Effector memory CD8-positive, alpha-beta T cell (primary cell): Measurements from ENCODE around the gene ASPSCR1.

Source experiments
- ATAC-seq: fragments of 150-1000 bp; cut with Tn5 transposase; replicated peaks from 2 replicates; pipeline ENCODE4 v1.10.0; 2021; ENCODE audit warnings: mild to moderate bottlenecking, moderate library complexity
- DNase-seq, 3 experiments: peaks; one replicate each; pipeline ENCODE4 v3.0.0; 2021
- H3K27ac Mint-ChIP-seq, 2 donors: one replicate each; pipeline ENCODE4 v1.8.0; 2022; ENCODE audit warnings: mild to moderate bottlenecking in 2 of 2, mixed read lengths in 2 of 2, moderate library complexity in 2 of 2
- H3K27me3 Mint-ChIP-seq, 2 donors: one replicate each; pipeline ENCODE4 v1.8.0; 2022; ENCODE audit warnings: mixed read lengths in 2 of 2
- H3K36me3 Mint-ChIP-seq: one replicate; pipeline ENCODE4 v1.8.0; 2022; ENCODE audit warnings: mild to moderate bottlenecking, moderate library complexity, mixed read lengths; ENCODE audit not compliant: insufficient read depth
- H3K4me1 Mint-ChIP-seq, 2 donors: one replicate each; pipeline ENCODE4 v1.8.0; 2022; ENCODE audit warnings: low read depth in 2 of 2, mixed read lengths in 2 of 2
- H3K4me3 Mint-ChIP-seq, 2 donors: one replicate each; pipeline ENCODE4 v1.8.0; 2022; ENCODE audit warnings: mild to moderate bottlenecking in 2 of 2, mixed read lengths in 2 of 2, moderate library complexity in 2 of 2
- H3K9me3 Mint-ChIP-seq, 2 donors: one replicate each; pipeline ENCODE4 v1.8.0; 2022; ENCODE audit warnings: mixed read lengths in 2 of 2

ASPSCR1 gene

DNA sequence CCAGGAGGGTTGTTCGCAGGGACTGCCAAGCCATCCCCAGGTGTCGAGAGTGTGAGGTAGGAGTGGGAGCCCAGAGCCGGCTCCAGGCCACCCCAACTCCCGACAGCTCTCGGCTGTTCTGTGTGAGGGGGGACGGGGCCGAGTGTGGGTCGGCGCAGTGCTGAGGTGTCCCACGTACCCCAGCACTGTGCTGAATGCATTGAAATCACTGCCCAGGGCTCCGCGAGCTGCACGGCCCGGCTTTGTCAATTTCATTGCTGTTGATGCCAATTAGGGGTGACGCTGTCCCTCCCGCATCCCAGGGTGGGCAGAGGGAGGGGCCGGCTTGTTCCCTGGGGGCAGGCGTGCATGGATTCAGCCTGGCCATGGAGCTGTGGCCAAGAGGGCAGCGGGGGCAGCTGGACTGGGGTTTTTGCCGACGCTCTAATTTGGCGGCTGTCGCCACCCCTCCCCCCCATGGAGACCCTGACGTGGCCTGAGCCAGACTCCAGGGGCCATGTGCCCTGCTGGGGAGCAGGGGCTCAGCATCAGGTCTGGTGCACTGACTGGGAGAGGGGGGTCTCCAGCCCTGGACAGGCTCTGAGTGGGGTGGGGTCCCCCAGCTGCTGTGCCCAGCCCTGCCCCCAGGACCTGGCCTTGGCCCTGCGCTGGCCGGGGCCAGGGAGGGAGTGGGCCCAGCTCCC, 31.0 kb downstream of the ASPSCR1 start:
- no peak overlapping the region for H3K27ac Mint-ChIP-seq
- H3K4me1 Mint-ChIP-seq = peaks cover 3% of the 10 kb centered on the region in 2 donors
- H3K4me3 Mint-ChIP-seq = no peak overlapping the region
- ATAC-seq = no peak
- H3K27me3 Mint-ChIP-seq = no peaks in the 10 kb centered on the region
- no peaks in the 10 kb centered on the region for H3K36me3 Mint-ChIP-seq
- DNase-seq = no peak
- no peaks in the 10 kb centered on the region for H3K9me3 Mint-ChIP-seq

DNA sequence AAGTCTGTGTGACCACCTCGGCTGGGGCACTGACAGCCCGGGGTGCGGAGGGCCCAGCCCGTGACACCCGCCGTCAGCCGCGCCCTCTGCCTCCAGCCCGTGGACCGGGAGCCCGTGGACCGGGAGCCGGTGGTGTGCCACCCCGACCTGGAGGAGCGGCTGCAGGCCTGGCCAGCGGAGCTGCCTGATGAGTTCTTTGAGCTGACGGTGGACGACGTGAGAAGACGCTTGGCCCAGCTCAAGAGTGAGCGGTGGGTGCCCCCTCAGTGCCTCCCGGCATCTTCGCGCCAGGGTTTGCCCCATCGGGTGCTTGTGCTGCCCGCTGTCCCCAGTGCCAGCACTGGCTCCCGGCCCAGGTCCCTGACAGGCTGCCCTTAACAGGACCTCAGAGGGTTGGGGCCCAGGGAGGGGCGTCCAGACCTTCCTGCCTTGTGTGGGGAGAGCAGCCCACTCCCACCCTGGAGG, 31.5 kb downstream of the ASPSCR1 start:
- ATAC-seq (no peak), DNase-seq (no peak)
- peaks cover 3% of the 10 kb centered on the region in 2 donors for H3K4me1 Mint-ChIP-seq
- H3K9me3 Mint-ChIP-seq = no peaks in the 10 kb centered on the region
- H3K36me3 Mint-ChIP-seq = no peaks in the 10 kb centered on the region
- no peak overlapping the region for H3K4me3 Mint-ChIP-seq
- no peaks in the 10 kb centered on the region for H3K27me3 Mint-ChIP-seq
- peak overlapping the region; percentile 19 to 29 for H3K27ac Mint-ChIP-seq

DNA sequence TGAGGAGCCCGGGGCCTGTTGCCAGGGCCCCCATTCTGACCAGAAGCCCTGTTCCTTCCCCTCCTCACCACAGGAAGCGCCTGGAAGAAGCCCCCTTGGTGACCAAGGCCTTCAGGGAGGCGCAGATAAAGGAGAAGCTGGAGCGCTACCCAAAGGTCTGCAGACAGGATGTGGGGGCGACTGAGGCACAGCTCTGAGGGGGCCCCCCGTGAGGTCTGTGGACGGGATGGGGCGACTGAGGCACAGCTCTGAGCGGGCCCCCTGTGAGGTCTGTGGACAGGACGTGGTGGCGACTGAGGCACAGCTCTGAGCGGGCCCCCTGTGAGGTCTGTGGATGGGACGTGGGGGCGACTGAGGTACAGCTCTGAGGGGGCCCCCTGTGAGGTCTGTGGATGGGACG, 32.0 kb downstream of the ASPSCR1 start:
- H3K27ac Mint-ChIP-seq = peak overlapping the region; percentile 19 to 29
- no peak for ATAC-seq

DNA sequence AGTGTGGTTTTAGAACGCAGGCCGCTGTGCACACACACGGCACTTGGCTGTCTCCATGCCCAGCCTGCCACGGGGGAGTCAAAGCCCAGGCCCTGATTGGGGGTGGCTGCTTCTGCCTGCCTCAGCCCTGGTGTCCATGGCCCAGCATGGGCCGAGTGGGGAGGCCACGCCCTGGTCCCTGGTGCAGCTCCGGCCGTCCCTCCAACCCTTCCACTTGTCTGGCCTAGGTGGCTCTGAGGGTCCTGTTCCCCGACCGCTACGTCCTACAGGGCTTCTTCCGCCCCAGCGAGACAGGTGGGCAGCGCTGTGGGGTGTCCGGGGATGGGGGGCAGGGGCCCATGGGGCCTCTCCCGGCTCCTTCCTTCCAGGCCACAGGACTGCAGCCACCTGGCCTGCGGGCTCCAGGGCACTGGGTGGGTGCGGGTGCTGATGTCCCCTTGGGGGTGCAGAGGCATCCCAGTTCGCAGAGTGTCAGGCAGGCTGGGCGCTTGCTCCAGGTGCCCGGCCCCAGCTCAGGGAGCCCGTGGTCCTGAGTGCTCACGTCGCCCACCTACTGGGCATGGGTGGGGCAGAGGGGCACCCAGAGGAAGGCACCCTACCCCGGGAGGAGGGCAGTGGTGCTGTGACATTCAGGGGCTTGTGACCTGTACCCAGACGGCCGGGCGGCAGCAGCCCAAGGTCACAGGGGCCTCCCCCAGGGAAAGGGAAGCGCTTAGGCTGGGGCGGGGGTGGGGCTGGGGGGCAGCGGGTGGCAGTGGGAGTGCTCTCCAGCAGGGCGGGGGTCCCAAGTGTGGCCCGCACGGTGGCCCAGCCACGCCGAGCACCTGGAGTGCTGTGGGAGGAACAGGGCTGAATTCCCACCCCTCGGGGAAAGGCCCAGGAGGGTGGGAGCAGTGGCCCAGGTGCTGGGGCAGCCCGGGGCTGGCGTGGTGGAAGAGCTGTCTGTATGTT, 33.4 kb downstream of the ASPSCR1 start:
- Mint-ChIP-seq H3K36me3 (no peaks in the 10 kb centered on the region), H3K9me3 (no peaks in the 10 kb centered on the region), H3K27me3 (no peaks in the 10 kb centered on the region), H3K4me1 (peaks cover 2 to 3% of the 10 kb centered on the region in 2 donors), H3K27ac (no peak overlapping the region), H3K4me3 (no peak overlapping the region)
- ATAC-seq (no peak), DNase-seq (no peak)

More for the DNA sequence above, 32.0 kb downstream of the ASPSCR1 start:
- no peaks in the 10 kb centered on the region for H3K36me3 Mint-ChIP-seq
- no peak overlapping the region for H3K4me3 Mint-ChIP-seq
- no peaks in the 10 kb centered on the region for H3K27me3 Mint-ChIP-seq
- peaks cover 3% of the 10 kb centered on the region in 2 donors for H3K4me1 Mint-ChIP-seq
- no peak for DNase-seq
- H3K9me3 Mint-ChIP-seq = no peaks in the 10 kb centered on the region

DNA sequence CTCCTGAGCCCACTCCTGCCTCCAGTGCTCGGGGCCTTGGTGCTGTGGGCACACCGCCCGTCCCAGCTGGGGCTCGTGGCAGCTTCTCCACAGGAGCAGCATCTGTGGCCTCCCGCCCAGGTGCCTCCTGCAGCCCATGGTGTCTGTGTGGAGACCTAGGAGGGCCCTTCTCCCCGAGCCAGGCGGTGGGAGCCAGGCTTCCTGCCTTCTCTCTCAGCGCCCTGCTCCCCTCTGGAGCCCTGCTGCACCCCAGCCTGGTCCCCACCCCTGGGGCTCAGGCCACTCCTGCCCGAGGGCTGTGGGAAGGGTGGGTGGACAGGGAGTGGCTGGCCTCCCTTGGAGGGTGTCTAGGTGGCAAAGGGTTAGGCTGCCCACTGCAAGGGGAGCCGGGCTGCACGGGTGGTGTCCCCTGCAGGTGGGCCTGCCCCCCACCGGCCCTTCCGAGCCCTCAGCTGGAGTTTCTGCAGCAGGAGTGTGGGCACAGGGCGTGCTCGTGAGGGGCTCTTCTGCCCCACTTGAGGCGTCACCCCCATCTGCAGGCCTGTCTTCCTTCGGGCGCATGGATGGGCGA, 34.3 kb downstream of the ASPSCR1 start:
- Mint-ChIP-seq H3K27me3 (no peaks in the 10 kb centered on the region), H3K36me3 (no peaks in the 10 kb centered on the region), H3K4me3 (no peak overlapping the region), H3K4me1 (no peaks in the 10 kb centered on the region), H3K9me3 (no peaks in the 10 kb centered on the region), H3K27ac (no peak overlapping the region)
- ATAC-seq = no peak
- DNase-seq = no peak

DNA sequence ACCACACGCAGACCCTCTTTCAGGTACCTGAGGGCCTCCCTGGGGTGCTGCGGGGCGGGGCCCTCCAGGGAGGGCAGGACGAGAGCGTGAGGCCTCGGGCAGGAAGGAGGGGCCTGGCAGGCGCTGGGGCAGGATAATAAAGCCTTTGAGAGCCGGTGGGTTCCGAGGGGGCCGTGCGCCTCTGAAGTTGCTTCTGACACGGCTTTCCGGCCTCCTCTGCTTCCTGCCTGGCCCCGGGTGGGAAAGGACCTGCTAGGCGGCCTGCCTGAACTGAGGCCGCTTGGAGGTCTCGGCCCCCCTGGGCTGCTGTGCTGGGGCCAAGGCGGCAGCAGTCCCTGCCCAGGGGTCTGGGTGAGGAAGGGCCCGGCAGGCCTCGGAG, 34.8 kb downstream of the ASPSCR1 start:
- H3K4me1 Mint-ChIP-seq = no peaks in the 10 kb centered on the region
- no peaks in the 10 kb centered on the region for H3K27me3 Mint-ChIP-seq
- H3K9me3 Mint-ChIP-seq = no peaks in the 10 kb centered on the region
- no peaks in the 10 kb centered on the region for H3K36me3 Mint-ChIP-seq
- H3K27ac Mint-ChIP-seq = no peak overlapping the region
- DNase-seq (no peak), ATAC-seq (no peak)
- H3K4me3 Mint-ChIP-seq = no peak overlapping the region

DNA sequence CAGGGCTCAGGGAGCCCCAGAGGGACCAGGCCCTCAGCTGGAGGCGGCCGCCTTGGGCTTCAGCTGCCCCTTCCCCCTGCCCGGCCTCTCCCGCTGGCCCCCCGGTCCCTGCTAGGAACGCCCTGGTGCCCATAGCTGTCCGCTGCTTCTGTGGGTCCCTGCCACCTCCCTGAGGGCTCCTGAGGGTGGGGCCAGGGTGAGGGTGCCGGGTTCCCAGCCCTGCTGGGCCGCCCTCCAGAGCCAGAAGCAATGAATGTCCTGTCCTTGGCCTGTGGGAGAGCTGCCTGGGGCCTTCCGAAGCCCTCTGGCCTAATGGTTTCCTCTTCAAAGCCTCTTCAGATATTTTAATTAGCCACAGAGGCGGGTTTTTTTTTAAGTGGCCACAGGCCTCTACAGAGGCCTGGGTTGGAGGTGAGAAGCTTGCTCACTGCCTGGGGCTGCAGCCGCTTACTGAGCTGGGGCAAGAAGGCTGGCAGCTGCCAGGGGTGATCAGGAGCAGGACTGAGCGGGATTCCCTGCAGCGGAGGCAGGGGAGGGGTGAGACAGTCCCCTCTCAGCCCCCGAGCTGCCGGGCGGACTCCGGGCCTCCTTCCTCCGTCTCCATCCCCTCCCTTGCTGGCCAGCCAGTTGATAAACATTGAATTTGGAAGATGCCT, 35.3 kb downstream of the ASPSCR1 start:
- Mint-ChIP-seq H3K4me1 (no peaks in the 10 kb centered on the region), H3K27ac (peak overlapping the region in 1 of 2 donors; percentile 59), H3K9me3 (no peaks in the 10 kb centered on the region)

DNA sequence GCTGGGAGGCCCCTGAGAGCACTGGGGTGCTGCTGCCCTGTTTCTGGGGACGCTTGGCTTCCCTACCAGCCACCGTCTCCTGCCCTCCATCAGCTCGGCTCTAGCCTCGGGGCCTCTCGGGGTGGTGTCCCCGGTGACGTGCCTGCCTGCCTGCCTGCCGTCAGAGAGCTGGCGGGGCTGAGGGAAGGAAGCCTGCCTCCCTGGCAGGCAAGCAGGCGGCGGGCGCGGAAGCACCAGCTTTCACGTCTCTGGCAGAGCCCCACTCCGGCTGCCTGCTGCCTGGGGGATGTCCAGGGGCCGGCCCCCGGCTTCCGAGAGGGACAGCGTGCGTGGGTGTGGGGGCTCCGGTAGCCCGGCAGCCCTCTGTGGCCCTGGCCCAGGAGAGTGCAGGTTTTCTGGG, 35.9 kb downstream of the ASPSCR1 start:
- Mint-ChIP-seq H3K36me3 (no peaks in the 10 kb centered on the region), H3K4me3 (no peak overlapping the region), H3K27me3 (no peaks in the 10 kb centered on the region), H3K27ac (peak overlapping the region in 1 of 2 donors; percentile 59), H3K4me1 (no peaks in the 10 kb centered on the region), H3K9me3 (no peaks in the 10 kb centered on the region)
- ATAC-seq (no peak), DNase-seq (no peak)

More for the DNA sequence above, 35.3 kb downstream of the ASPSCR1 start:
- no peak overlapping the region for H3K4me3 Mint-ChIP-seq
- ATAC-seq (no peak), DNase-seq (no peak)
- H3K27me3 Mint-ChIP-seq = no peaks in the 10 kb centered on the region
- no peaks in the 10 kb centered on the region for H3K36me3 Mint-ChIP-seq

DNA sequence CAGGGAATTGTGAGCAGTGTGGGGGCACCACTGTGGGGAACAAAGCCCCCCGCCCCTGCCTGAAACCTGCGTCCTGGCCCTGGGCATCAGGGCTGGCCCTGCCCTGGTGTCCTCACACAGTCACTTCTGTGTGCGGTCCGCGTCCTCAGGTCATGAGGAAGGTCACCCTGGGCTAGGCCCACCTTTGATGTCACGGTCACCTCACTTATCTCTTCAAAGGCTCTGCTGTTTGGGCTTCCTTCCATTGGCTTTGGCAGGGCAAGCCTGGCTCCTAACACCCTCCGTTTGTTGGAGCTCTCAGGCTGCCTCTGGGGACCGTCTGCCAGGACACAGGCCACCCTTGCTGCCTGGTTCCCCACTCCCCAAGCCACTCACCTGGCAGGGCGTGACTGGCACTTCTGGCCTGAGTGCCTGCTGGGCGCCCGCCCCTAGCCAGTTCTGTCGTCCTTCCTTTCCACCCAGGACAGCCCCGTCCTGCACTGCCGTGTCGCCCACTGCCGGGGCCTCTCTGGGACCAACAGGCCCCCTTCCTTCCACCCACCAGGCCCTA, 36.4 kb downstream of the ASPSCR1 start:
- peak overlapping the region in 1 of 2 donors; percentile 62 for H3K27ac Mint-ChIP-seq
- no peak overlapping the region for H3K4me3 Mint-ChIP-seq
- no peak for ATAC-seq
- no peak for DNase-seq
- no peaks in the 10 kb centered on the region for H3K27me3 Mint-ChIP-seq
- no peaks in the 10 kb centered on the region for H3K4me1 Mint-ChIP-seq
- no peaks in the 10 kb centered on the region for H3K36me3 Mint-ChIP-seq
- H3K9me3 Mint-ChIP-seq = no peaks in the 10 kb centered on the region

DNA sequence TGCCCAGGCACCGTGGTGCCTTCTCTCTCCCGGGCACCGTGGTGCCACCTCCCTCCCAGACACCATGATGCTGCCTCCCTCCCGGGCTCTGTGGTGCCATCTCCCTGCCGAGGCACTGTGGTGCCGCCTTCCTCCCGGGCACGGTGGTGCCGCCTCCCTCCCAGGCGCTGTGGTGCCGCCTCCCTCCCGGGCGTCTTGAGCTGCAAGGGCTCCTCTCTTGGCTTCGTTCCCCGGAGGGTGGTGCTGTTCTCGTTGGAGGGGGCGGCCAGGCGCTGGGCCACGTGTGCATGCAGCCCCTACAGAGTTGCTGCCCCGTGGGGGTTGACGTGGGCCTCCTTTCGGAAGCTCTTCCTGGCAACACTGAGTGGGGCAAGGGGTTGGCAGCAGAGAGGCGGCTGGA, 37.0 kb downstream of the ASPSCR1 start:
- H3K9me3 Mint-ChIP-seq = no peaks in the 10 kb centered on the region
- H3K4me3 Mint-ChIP-seq = no peak overlapping the region
- DNase-seq (no peak), ATAC-seq (no peak)
- no peaks in the 10 kb centered on the region for H3K36me3 Mint-ChIP-seq
- no peaks in the 10 kb centered on the region for H3K4me1 Mint-ChIP-seq
- peak overlapping the region in 1 of 2 donors; percentile 62 for H3K27ac Mint-ChIP-seq
- H3K27me3 Mint-ChIP-seq = no peaks in the 10 kb centered on the region

DNA sequence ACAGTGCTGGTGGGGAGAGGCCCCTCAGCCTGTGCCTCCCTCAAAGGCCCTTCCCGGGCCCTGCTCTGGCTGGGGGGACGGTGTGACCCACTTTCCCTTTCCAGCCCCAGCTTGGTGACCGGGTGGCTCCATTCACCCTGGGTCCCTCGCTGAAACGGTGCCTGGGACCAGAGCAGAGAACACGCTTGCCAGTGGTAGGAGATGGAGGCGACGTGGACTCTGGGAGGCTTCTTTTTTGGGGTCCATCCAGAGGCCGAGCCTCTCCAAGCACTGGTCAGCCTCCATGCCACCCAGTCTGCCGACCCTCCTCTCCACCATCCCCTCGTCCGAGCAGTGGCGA, 37.5 kb downstream of the ASPSCR1 start:
- Mint-ChIP-seq H3K27me3 (no peaks in the 10 kb centered on the region), H3K9me3 (no peaks in the 10 kb centered on the region), H3K4me3 (no peak overlapping the region), H3K4me1 (peaks cover 0 to under 1% of the 10 kb centered on the region in 2 donors), H3K36me3 (no peaks in the 10 kb centered on the region), H3K27ac (no peak overlapping the region)
- no peak for ATAC-seq
- DNase-seq = no peak

DNA sequence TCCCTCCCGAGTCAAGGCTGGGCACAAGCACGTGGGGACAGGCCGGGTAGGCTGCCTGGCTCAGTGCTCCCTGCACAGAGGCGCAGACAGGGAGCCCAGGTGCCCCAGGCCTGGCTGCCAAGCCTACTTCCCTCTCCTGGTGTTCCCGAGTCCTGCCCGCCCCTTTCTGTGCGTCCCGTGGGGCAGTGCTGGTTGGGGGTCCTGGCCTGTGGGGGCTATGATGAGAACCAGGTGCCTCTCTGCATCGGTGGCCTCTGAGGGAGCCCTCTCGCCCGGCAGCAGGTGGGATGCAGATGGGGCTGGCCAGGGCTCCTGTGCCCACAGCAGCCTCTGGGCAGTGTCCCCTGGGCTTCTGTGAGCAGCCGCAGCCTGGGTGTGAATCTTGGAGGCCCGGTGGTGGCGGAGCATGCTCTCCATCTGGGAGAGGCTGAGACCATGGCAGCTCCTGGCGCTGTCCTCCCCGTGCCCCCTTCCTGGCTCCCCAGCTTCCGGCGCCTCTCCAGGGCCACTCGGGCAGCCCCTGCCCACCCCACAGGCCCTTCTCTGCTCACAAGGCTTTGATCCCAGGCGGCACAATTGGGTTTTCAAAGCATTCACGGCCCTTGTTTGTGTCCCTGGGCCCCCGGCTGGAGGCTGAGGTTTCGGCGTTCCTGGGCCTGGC, 38.0 kb downstream of the ASPSCR1 start:
- H3K36me3 Mint-ChIP-seq = no peaks in the 10 kb centered on the region
- no peak overlapping the region for H3K27ac Mint-ChIP-seq

More for the DNA sequence above, 38.0 kb downstream of the ASPSCR1 start:
- H3K4me1 Mint-ChIP-seq = peaks cover 0 to 4% of the 10 kb centered on the region in 2 donors
- no peak overlapping the region for H3K4me3 Mint-ChIP-seq
- ATAC-seq (no peak), DNase-seq (no peak)
- no peaks in the 10 kb centered on the region for H3K27me3 Mint-ChIP-seq
- H3K9me3 Mint-ChIP-seq = no peaks in the 10 kb centered on the region
